LNCaP clone FGC (cell line): ENCODE measurements around the gene RBP5.

ENCODE experiments used
- DNase-seq: peaks from one replicate; pipeline ENCODE4 v3.0.0-alpha.2; 2011; ENCODE audit warnings: low read depth
- H3K4me3 ChIP-seq: 2 replicates; pipeline ENCODE4 v1.5.1; 2011; ENCODE audit warnings: mild to moderate bottlenecking, low read depth, low read length, control low read depth
- TF ChIP-seq, protein P1 (sequence below): IDR thresholded peaks from 2 replicates; pipeline ENCODE4 v1.5.1; 2012; ENCODE audit warnings: mild to moderate bottlenecking; ENCODE audit not compliant: control insufficient read depth, insufficient read depth; ENCODE audit errors: extremely low read depth

RBP5 gene

DNA sequence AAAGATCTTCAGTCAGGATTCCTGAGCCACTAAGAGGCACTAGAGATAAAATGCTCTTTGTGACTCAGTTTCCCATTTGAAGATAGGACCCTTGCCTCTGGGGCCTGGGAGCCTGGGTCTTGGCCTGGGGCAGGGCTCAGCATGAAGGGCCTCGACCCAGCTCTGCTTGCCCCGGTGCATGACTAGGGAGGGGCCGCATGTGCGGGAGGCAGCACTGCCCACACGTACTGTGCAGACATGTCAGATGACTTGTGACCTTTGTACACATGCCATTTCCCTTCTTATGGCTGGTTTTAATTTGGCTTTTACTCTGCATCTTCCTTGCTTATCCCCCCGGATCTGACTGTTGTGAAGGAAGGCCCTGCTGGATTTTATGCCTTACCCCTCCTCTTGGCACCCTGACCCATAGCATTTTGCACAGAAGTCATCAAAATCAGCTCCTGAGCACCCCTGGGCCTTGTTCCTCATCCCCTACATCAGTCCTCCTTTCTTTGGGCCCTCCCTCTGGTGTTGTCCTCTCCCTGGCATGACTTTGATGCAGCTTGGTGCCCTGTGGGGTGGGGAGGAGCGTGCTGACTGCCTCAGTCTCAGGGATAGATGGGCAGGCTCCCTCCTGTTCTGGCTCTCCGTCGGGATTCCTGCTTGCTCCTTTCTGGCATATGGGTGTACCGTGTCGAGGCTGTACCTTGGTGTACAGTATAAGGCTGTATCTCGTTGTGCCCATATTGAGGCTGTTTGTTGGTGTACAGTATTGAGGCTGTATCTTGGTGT lies 5.9 kb upstream of the RBP5 start:
- DNase-seq, result no peak
- TF ChIP-seq, protein P1, sequence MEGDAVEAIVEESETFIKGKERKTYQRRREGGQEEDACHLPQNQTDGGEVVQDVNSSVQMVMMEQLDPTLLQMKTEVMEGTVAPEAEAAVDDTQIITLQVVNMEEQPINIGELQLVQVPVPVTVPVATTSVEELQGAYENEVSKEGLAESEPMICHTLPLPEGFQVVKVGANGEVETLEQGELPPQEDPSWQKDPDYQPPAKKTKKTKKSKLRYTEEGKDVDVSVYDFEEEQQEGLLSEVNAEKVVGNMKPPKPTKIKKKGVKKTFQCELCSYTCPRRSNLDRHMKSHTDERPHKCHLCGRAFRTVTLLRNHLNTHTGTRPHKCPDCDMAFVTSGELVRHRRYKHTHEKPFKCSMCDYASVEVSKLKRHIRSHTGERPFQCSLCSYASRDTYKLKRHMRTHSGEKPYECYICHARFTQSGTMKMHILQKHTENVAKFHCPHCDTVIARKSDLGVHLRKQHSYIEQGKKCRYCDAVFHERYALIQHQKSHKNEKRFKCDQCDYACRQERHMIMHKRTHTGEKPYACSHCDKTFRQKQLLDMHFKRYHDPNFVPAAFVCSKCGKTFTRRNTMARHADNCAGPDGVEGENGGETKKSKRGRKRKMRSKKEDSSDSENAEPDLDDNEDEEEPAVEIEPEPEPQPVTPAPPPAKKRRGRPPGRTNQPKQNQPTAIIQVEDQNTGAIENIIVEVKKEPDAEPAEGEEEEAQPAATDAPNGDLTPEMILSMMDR, result no peak
- H3K4me3 ChIP-seq, result no peak overlapping the region

- H3K4me3 ChIP-seq, result peak overlapping the region; percentile 90
- no peak for DNase-seq
- TF ChIP-seq, protein P1, result no peak
Observed at GRCh38 chr12:7131502-7131866, 2.8 kb upstream of the RBP5 start.

DNA sequence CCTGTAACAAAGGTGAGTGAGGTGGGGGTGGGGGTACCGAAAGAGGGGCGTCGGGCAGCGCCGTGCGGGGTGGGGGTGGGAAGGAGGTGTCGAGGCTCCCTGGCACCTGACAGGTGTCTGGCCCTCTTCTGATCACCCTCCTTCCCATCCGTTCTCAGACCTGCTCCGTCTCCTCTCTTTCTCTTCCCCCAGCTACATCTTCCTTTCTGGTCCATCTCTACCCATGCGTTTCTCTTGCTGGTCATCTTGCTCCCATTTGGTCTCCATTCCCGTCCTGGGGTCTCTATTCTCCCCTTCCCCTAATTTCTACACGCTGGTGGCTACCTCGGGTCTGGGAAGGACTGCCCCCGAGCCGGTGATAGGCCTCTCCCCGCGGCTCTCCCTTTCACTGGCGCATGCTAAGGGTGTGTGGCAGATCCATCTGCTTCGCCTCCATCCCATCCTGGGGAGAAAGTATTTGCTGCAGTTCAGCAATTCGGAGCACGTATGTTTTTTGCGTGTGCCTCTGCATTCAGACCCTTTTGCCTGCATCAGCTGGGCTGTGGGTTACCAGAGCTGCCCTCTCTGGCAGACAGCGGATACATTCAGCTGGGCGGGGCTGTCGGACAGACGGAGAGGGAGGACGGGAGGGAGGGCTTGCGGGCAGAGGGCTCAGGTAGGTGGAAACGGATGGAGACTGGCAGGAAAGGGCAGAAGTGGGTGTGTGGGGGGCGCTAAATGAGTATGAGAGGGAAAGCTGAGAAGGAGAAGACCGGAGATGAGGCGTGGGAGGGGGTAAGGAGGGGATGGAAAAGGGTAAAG lies 2.2 kb upstream of the RBP5 start:
- DNase-seq, result no peak
- TF ChIP-seq, protein P1, result no peak
- H3K4me3 ChIP-seq, result peak overlapping the region; percentile 90

DNA sequence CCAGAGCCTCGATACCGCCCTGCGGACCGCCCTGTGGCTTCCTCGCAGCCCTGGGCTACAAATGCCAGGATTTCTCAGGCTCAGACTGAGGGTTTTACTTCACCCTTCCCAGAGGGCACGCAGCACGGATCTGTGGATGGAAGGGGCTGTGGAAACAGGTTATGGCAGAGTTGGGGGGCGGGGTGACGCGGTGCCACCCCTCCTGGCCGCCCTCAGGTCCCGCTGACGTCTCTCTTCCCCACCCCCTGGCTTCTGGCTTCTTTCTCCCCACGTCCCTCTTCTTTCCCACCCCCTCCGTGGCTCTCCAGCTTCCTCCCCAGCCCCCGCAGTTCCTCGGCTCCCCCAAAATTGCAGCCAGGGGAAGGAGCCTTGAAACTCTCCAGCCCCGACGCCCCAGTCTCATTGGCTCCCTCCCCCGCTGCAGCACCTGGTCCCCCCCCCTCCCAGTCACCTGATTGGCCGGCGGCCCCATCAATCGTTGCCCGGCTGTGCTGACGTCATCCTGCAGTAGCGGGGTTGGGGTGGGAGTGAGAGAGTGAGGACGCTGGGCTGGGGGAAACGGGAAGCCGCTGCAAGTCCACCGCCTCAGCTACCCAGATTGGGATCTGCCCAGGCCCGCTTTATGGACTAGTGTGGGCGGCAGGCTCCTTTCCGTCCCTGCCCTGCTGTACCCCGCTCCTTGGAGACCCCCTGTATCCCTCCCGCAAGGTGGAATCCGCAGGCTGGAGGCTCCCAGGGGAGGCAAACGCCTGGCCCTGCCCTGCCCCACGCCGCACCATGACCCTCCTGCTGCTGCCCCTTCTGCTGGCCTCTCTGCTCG lies 1.4 kb upstream of the RBP5 start, which contains the start of gene CLSTN3:
Gene CLSTN3 (plus strand): TSS at position 500 of the 820 bp plus-strand sequence. CDS start 278 bp downstream, at position 778.
- DNase-seq, result no peak
- peak within 1 kb of the TSS; percentile 90 for H3K4me3 ChIP-seq
- TF ChIP-seq, protein P1, result no peak

GRCh38 chr12:7129287-7129871 lies 690 bp upstream of the RBP5 start:
- DNase-seq, result no peak
- H3K4me3 ChIP-seq, result peak overlapping the region; percentile 90
- TF ChIP-seq, protein P1, result no peak

GRCh38 chr12:7127916-7128626 lies 618 bp downstream of the RBP5 start:
- no peak for DNase-seq
- no peak overlapping the region for H3K4me3 ChIP-seq
- TF ChIP-seq, protein P1, result no peak
